Astrocyte (in vitro differentiated cells and primary cell): ENCODE results near the gene GRHL1. TPM values are rescaled to one million over a fixed set of nuclear protein-coding genes. Genes with fewer than 3 reads are reported as not detected.

Experiments used
- DNase-seq: peaks from one replicate; pipeline ENCODE4 v3.0.0-alpha.2; 2010; ENCODE audit warnings: low read depth
- FAIRE-seq: peaks from 2 replicates; lab custom pipeline; 2011; peaks lifted over from hg19 to GRCh38; lab: Jason Lieb, UNC
- H2AFZ ChIP-seq: 2 replicates; pipeline ENCODE4 v1.6.0; 2012; ENCODE audit warnings: low read depth, low read length, inconsistent platforms
- H3K27ac ChIP-seq: 2 replicates; pipeline ENCODE4 v1.5.1; 2011; ENCODE audit warnings: low read depth, low read length, inconsistent platforms
- H3K27me3 ChIP-seq: 2 replicates; pipeline ENCODE4 v1.6.0; 2011; ENCODE audit warnings: low read length, inconsistent platforms; ENCODE audit not compliant: insufficient read depth
- H3K36me3 ChIP-seq: 2 replicates; pipeline ENCODE4 v1.5.1; 2011; ENCODE audit warnings: low read length, inconsistent platforms; ENCODE audit not compliant: insufficient read depth
- H3K4me1 ChIP-seq: 2 replicates; pipeline ENCODE4 v1.5.1; 2011; ENCODE audit warnings: low read length, inconsistent platforms; ENCODE audit not compliant: insufficient read depth
- H3K4me2 ChIP-seq: 2 replicates; pipeline ENCODE4 v1.6.0; 2012; ENCODE audit warnings: low read length, inconsistent platforms
- H3K4me3 ChIP-seq: 2 replicates; pipeline ENCODE4 v1.5.1; 2011; ENCODE audit warnings: low read depth, mild to moderate bottlenecking, low read length, inconsistent platforms; ENCODE audit not compliant: insufficient read depth
- H3K79me2 ChIP-seq: 2 replicates; pipeline ENCODE4 v1.6.0; 2012; ENCODE audit warnings: mild to moderate bottlenecking, low read length, inconsistent platforms; ENCODE audit not compliant: insufficient read depth
- H3K9ac ChIP-seq: 2 replicates; pipeline ENCODE4 v1.6.0; 2012; ENCODE audit warnings: mild to moderate bottlenecking, low read length, inconsistent platforms
- H3K9me3 ChIP-seq: 2 replicates; pipeline ENCODE4 v1.5.1; 2012; ENCODE audit warnings: low read depth, mild to moderate bottlenecking, low read length, inconsistent platforms; ENCODE audit not compliant: insufficient read depth
- H4K20me1 ChIP-seq: 2 replicates; pipeline ENCODE4 v1.6.0; 2012; ENCODE audit warnings: low read length, inconsistent platforms; ENCODE audit not compliant: insufficient read depth
- H3K27ac Mint-ChIP-seq: one replicate; pipeline ENCODE4 v1.8.0; 2021; ENCODE audit warnings: mild to moderate bottlenecking, mixed read lengths; ENCODE audit not compliant: unreplicated experiment
- H3K27me3 Mint-ChIP-seq: one replicate; pipeline ENCODE4 v1.8.0; 2021; ENCODE audit warnings: low read depth, mixed read lengths; ENCODE audit not compliant: unreplicated experiment
- H3K36me3 Mint-ChIP-seq: one replicate; pipeline ENCODE4 v1.8.0; 2021; ENCODE audit warnings: low read depth, mixed read lengths; ENCODE audit not compliant: unreplicated experiment
- H3K4me1 Mint-ChIP-seq: one replicate; pipeline ENCODE4 v1.8.0; 2021; ENCODE audit warnings: low read depth, mixed read lengths; ENCODE audit not compliant: unreplicated experiment
- H3K4me3 Mint-ChIP-seq: one replicate; pipeline ENCODE4 v1.8.0; 2021; ENCODE audit warnings: mild to moderate bottlenecking, moderate library complexity, mixed read lengths; ENCODE audit not compliant: unreplicated experiment
- H3K9me3 Mint-ChIP-seq: one replicate; pipeline ENCODE4 v1.8.0; 2021; ENCODE audit warnings: mild to moderate bottlenecking, mixed read lengths; ENCODE audit not compliant: unreplicated experiment
- CTCF ChIP-seq: IDR thresholded peaks from 2 replicates; pipeline ENCODE4 v1.5.1; 2011; ENCODE audit warnings: low read depth, mild to moderate bottlenecking, inconsistent platforms, low read length, moderate library complexity; ENCODE audit not compliant: insufficient read depth
- EZH2 ChIP-seq: IDR thresholded peaks from 2 replicates; pipeline ENCODE4 v1.6.1; 2012; ENCODE audit warnings: mild to moderate bottlenecking, low read length, inconsistent platforms; ENCODE audit not compliant: insufficient read depth
- total RNA-seq: library from RNA; stranded (reverse); gene quantifications from 2 replicates; pipeline ENCODE4 v1.2.1, GENCODE V29; 2021

Gene GRHL1
- total RNA-seq, 1 donor from 2014 or later, result 4.1 TPM

DNA sequence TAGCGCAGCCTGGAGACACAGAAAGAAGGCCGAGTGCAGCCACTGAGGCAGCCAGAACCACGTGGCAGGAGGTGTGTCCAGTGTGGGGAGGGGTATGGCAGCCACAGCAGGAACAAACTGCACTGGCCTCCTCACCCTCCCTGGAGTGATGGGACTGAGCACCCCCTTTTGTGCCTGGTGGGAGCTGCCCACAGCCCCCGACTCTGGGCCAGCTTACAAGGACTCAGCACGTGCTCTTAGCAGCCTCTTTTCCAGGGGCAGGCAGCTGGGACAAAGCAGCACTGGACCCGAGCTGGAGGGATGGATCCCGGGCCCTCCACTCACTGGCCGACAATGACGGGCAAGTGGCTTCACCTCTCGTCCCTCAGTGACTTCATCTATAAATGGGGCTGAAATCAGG, 86.6 kb downstream of the GRHL1 start:
- H3K27me3 ChIP-seq, result peaks cover 2% of the 10 kb centered on the region
- FAIRE-seq, result no peak
- peaks cover 5% of the 10 kb centered on the region for H3K36me3 Mint-ChIP-seq
- TF ChIP-seq EZH2, result no peak
- TF ChIP-seq CTCF, result no peak
- H3K4me2 ChIP-seq, result no peak overlapping the region
- H3K27ac ChIP-seq, result no peak overlapping the region
- peaks cover 3% of the 10 kb centered on the region for H3K4me1 Mint-ChIP-seq
- peaks cover 28% of the 10 kb centered on the region for H3K27me3 Mint-ChIP-seq
- no peak overlapping the region for H3K9ac ChIP-seq
- H3K4me3 ChIP-seq, result no peak overlapping the region
- peaks cover 12% of the 10 kb centered on the region for H3K4me1 ChIP-seq
- no peaks in the 10 kb centered on the region for H3K36me3 ChIP-seq
- H3K4me3 Mint-ChIP-seq, result no peak overlapping the region
- H2AFZ ChIP-seq, result no peak overlapping the region
- H3K9me3 ChIP-seq, result no peaks in the 10 kb centered on the region
- H4K20me1 ChIP-seq, result no peaks in the 10 kb centered on the region
- H3K27ac Mint-ChIP-seq, result no peak overlapping the region
- DNase-seq, result no peak
- no peaks in the 10 kb centered on the region for H3K79me2 ChIP-seq
- H3K9me3 Mint-ChIP-seq, result peaks cover 2% of the 10 kb centered on the region

DNA sequence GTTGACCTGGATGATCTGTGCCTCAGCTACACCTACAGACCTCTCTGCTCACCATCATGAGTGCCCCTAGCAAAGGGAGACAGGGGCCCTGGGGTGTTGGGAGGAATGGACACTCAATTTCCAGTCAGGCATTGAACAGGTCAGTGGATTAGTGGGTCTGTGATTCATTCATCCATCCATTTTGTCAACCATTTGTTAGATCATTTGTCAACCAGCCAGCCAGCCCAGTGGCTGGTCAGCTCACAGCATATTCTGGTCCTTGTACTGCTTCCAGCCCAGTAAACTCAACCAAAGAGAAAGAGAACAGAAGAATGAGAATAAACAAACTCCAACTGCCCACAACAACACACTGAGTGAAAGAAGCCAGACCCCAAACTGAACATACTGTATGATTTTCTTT, 87.2 kb downstream of the GRHL1 start:
- peaks cover 25% of the 10 kb centered on the region for H3K27me3 Mint-ChIP-seq
- no peak for DNase-seq
- FAIRE-seq, result no peak

More for the DNA sequence above, 87.2 kb downstream of the GRHL1 start:
- peaks cover 3% of the 10 kb centered on the region for H3K4me1 Mint-ChIP-seq
- no peak overlapping the region for H2AFZ ChIP-seq
- no peaks in the 10 kb centered on the region for H4K20me1 ChIP-seq
- H3K4me3 ChIP-seq, result no peak overlapping the region
- H3K36me3 ChIP-seq, result no peaks in the 10 kb centered on the region
- H3K27ac Mint-ChIP-seq, result no peak overlapping the region
- H3K27ac ChIP-seq, result no peak overlapping the region
- peaks cover 12% of the 10 kb centered on the region for H3K4me1 ChIP-seq
- peaks cover 2% of the 10 kb centered on the region for H3K27me3 ChIP-seq
- no peak for TF ChIP-seq EZH2
- TF ChIP-seq CTCF, result no peak
- H3K4me2 ChIP-seq, result no peak overlapping the region
- no peak overlapping the region for H3K9ac ChIP-seq
- no peak overlapping the region for H3K4me3 Mint-ChIP-seq
- peaks cover 2% of the 10 kb centered on the region for H3K9me3 Mint-ChIP-seq
- no peaks in the 10 kb centered on the region for H3K79me2 ChIP-seq
- H3K9me3 ChIP-seq, result no peaks in the 10 kb centered on the region
- peaks cover 5% of the 10 kb centered on the region for H3K36me3 Mint-ChIP-seq
